DMS 273 (cell line): ENCODE results near the gene SART1.
"Not testable (repeated sequence)": the region's sequence is repeated elsewhere in the genome, so short reads cannot be mapped to it uniquely, and the experiment has no call there.

Source experiments
- DNase-seq: peaks from one replicate; lab custom pipeline; 2025; ENCODE audit not compliant: unreplicated experiment; lab: John Stamatoyannopoulos, UW

Gene SART1

GRCh38 chr11:65931773-65932557 is 29.6 kb upstream of the SART1 start:
- DNase-seq = no peak

DNA sequence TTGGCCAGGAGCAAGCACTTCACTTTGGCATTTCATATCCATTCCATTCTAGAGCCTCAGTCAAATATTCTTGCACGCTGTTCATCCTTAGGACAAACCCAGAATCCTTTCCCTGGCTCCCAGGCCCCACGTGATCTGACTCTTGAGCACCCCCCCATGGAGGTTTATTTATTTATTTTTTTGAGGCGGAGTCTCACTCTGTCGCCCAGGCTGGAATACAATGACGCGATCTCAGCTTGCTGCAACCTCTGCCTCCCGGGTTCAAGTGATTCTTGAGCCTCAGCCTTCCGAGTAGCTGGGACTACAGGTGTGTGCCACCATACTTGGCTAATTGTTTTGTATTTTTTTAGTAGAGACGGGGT is 29.0 kb upstream of the SART1 start:
- DNase-seq = peak; percentile 48

- peak; percentile 86 for DNase-seq
These were observed 27.5 kb upstream of the SART1 start for GRCh38 chr11:65934014-65934413.

DNA sequence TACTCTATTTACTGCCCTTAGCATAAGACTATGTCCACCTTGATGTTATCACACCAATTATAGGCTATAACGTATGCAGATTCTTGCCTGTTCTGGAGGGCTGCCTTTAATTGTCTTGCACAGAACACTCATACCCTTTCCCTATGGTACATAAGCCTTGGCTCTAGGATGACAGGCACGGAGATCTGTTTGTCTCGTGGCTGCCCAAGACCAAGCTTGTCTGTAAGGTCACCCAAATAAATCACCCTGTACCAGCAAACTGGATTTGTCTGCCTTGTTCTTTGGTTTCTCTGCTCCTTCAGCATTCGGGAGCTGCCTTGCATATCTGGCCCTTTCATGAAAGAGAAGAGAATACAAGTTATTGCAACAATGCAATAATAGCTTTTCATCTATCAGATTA is 23.8 kb upstream of the SART1 start:
- no peak for DNase-seq

GRCh38 chr11:65941720-65942310 is 19.7 kb upstream of the SART1 start:
- DNase-seq = no peak

- DNase-seq = no peak
These were observed 19.0 kb upstream of the SART1 start for GRCh38 chr11:65942531-65942930.

- no peak for DNase-seq
These were observed 17.3 kb upstream of the SART1 start for GRCh38 chr11:65944191-65944590.

DNA sequence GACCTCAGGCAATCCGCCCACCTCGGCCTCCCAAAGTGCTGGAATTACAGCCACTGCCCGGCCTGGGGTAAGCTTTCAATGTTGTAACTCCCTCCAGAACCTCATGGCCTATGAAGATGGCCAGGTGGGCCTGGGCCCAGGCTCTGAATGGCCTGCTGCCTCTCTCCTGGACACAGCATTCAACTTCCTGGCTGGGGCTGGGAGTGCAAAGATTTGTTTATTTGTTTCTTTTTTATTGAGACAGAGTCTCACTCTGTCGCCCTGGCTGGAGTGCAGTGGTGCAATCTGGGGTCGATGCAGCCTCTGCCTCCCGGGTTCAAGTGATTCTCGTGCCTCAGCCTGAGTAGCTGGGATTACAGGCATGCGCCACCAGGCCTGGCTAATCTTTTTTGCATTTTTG is 16.8 kb upstream of the SART1 start:
- DNase-seq = no peak

- DNase-seq = no peak
These were observed 16.1 kb upstream of the SART1 start, which contains the start of gene TSGA10IP for GRCh38 chr11:65945430-65945911. Gene TSGA10IP (plus strand): TSS chr11:65945480. CDS start chr11:65945676, 196 bp downstream.

- DNase-seq = no peak
These were observed 15.5 kb upstream of the SART1 start for GRCh38 chr11:65945941-65946558.

GRCh38 chr11:65946655-65947054 is 14.9 kb upstream of the SART1 start:
- DNase-seq = no peak

DNA sequence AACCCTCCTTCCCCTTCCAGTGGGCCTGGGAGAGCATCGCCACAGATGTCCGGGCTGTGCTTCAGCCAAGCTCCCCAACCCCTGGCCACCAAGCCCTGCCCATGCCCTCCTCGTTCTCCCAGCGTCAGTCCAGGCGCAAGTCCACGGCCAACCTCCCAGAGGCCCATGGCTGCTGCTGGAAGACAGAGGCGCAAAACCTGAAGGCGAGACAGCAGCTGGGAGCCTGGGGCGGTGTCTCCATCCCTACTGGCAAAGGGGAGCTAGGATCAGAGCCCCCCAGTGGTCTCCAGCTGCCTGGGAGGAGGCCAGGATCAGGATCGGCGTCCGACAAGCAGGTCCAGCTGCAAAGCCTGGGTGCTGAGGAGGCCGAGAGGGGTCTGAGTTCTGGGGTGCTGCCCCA is 14.4 kb upstream of the SART1 start:
- no peak for DNase-seq

- no peak for DNase-seq
These were observed 13.9 kb upstream of the SART1 start for GRCh38 chr11:65947603-65948125.

DNA sequence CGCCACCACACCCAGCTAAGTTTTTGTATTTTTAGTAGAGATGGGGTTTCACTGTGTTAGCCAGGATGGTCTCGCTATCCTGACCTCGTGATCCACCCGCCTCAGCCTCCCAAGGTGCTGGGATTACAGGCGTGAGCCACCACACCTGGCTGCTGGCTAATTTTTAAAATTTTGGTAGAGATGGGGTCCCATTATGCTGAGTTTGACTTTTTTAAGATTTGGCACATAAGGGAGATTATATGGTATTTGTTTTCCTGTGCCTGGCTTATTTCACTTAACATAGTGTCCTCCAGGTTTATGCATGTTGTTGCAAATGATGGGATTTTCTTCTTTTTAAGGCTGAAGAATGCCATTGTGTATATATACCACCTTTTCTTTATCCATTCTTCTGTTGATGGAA is 10.8 kb upstream of the SART1 start:
- DNase-seq = not testable (repeated sequence)

DNA sequence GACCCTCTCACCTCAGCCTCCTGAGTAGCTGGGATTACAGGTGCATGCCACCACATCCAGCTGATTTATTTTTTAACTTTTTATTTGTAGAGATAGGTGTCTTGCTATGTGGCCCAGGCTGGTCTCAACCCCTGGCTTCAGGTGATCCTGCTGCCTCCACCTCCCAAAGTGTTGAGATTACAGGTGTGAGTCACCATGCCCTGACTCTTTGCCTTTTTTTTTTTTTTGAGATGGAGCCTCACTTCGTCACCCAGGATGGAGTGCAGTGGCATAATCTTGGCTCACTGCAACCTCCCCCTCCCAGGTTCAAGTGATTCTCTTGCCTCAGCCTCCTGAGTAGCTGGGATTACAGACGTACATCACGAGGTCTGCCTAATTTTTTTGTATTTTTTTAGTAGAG is 9.9 kb upstream of the SART1 start:
- DNase-seq = not testable (repeated sequence)

GRCh38 chr11:65952052-65952521 is 9.4 kb upstream of the SART1 start:
- DNase-seq = no peak

DNA sequence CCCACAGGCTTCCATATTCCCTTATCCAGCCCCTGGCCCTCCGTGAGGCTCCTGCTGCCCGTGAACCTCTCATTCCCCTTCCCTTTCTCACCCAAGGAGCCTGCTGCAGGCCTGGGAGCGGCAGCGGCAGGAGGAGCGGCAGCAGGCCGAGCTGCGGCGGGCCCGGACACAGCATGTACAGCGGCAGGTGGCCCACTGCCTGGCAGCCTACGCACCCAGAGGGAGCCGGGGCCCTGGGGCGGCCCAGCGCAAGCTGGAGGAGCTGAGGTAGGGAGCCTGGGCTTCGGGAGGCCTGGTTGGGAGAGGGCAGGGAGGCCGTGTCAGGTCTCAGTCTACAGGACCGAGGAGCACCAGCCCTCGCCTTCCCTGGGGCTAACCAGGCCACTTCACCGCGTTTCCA is 8.1 kb upstream of the SART1 start:
- no peak for DNase-seq

DNA sequence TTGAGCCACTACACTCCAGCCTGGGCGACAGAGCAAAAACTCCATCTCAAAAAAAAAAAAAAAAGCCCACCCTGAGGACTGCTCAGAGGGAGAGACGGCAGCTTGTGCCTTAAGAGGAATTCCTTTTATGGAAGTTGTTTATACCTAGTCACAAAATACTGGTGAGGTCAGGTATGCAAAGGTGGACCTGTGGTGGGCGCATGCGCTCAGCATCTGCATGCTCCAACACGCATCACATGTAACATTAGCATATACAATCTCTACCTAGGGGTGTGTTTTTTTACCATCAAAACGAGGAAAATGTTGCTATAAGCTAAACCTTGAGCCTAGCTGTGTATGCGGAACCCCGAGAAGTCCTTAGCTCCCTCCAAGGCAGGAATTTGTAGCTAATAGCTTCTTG is 6.8 kb upstream of the SART1 start:
- DNase-seq = no peak

GRCh38 chr11:65958291-65958690 is 3.2 kb upstream of the SART1 start:
- DNase-seq = peak; percentile 13

DNA sequence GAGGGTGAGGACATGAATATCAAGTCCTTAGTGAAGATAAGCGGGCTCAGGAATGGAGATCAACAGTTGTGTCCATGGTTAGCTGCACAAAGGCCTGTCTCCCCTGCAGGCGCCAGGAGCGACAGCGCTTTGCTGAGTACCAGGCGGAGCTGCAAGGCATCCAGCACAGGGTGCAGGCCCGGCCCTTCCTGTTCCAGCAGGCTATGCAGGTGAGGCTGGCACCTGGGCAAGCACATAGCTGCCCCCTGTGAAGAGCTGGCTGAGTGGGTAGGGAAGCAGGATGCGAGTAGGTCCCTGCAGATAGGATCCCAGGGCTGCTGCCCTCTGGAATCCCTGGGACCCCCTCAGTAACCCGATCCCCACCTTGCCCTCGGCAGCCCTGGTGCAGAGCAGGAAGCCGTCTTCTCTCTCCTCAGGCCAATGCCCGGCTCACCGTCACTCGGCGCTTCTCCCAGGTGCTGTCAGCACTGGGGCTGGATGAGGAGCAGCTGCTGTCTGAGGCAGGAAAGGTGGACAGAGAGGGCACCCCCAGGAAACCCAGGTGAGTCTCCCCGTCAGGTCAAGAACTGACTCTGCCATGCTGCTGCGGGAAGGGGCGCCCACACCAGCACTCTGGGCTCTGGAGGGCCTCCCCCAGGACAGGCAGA is 2.6 kb upstream of the SART1 start:
- DNase-seq = no peak

DNA sequence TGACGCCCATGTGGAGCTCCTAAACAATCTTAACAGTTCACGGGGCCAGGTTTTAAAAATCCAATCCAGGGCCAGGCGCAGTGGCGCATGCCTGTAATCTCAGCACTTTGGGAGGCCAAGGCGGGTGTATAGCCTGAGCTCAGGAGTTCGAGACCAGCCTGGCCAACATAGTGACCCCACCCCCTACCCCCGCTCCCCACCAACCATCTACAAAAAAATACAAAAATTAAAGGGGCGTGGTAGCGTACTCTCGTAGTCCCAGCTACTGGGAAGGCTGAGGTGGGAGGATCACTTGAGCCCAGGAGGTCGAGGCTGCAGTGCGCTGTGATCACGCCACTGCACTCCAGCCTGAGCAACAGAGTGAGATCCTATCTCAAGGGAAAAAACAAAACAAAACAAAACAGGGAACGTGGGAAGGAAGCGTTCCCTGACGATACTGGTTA is 689 bp upstream of the SART1 start:
- DNase-seq = no peak
